Activated T-helper 17 cell treated with anti-CD3 and anti-CD28 coated beads, Interleukin-2, amount 50 U/mL, for 72 hours (primary cell): ENCODE data around the gene MATN1. TPM values are rescaled to one million over a fixed set of nuclear protein-coding genes. Genes with fewer than 3 reads are reported as not detected.

ENCODE experiments used
- ATAC-seq: fragments of 150-1000 bp; cut with Tn5 transposase; replicated peaks from 2 replicates; pipeline ENCODE4 v1.10.0; 2021; ENCODE audit warnings: mild to moderate bottlenecking, moderate library complexity
- H3K27ac Mint-ChIP-seq: one replicate; pipeline ENCODE4 v1.8.0; 2022; ENCODE audit warnings: mixed read lengths
- H3K27me3 Mint-ChIP-seq: one replicate; pipeline ENCODE4 v1.8.0; 2022; ENCODE audit warnings: mixed read lengths
- H3K36me3 Mint-ChIP-seq: one replicate; pipeline ENCODE4 v1.8.0; 2022; ENCODE audit warnings: low read depth, mild to moderate bottlenecking, mixed read lengths
- H3K4me1 Mint-ChIP-seq: one replicate; pipeline ENCODE4 v1.8.0; 2022; ENCODE audit warnings: mixed read lengths
- H3K4me3 Mint-ChIP-seq: one replicate; pipeline ENCODE4 v1.8.0; 2022; ENCODE audit warnings: mild to moderate bottlenecking, mixed read lengths
- H3K9me3 Mint-ChIP-seq: one replicate; pipeline ENCODE4 v1.8.0; 2022; ENCODE audit warnings: mixed read lengths
- total RNA-seq, 2 donors: library from RNA; stranded (reverse); gene quantifications; one replicate each; pipeline ENCODE4 v1.2.3, GENCODE V29; 2022

MATN1 gene
- total RNA-seq, 2 donors from 2014 or later = 0.26 to 0.52 TPM

GRCh38 chr1:30761381-30762151, 38.2 kb upstream of the MATN1 start:
- H3K27ac Mint-ChIP-seq = peak overlapping the region; percentile 67
- ATAC-seq = no peak
- no peaks in the 10 kb centered on the region for H3K27me3 Mint-ChIP-seq
- peaks cover 37% of the 10 kb centered on the region for H3K4me1 Mint-ChIP-seq
- no peaks in the 10 kb centered on the region for H3K9me3 Mint-ChIP-seq
- H3K36me3 Mint-ChIP-seq = peaks cover 11% of the 10 kb centered on the region
- H3K4me3 Mint-ChIP-seq = peak overlapping the region; percentile 85

- Mint-ChIP-seq H3K9me3 (no peaks in the 10 kb centered on the region), H3K36me3 (peaks cover 18% of the 10 kb centered on the region), H3K27me3 (no peaks in the 10 kb centered on the region), H3K4me1 (peaks cover 30% of the 10 kb centered on the region), H3K4me3 (peak overlapping the region; percentile 85), H3K27ac (peak overlapping the region; percentile 67)
- no peak for ATAC-seq
Measured at GRCh38 chr1:30760596-30761324, 37.4 kb upstream of the MATN1 start.

- H3K9me3 Mint-ChIP-seq = no peaks in the 10 kb centered on the region
- peak; percentile 13 for ATAC-seq
- H3K27ac Mint-ChIP-seq = peak overlapping the region; percentile 98
- H3K4me3 Mint-ChIP-seq = peak overlapping the region; percentile 85
- H3K27me3 Mint-ChIP-seq = no peaks in the 10 kb centered on the region
- peaks cover 28% of the 10 kb centered on the region for H3K36me3 Mint-ChIP-seq
- H3K4me1 Mint-ChIP-seq = peaks cover 39% of the 10 kb centered on the region
Measured at GRCh38 chr1:30759718-30760281, 36.4 kb upstream of the MATN1 start.

GRCh38 chr1:30758785-30759380, 35.5 kb upstream of the MATN1 start:
- Mint-ChIP-seq H3K9me3 (no peaks in the 10 kb centered on the region), H3K4me1 (peaks cover 44% of the 10 kb centered on the region), H3K27me3 (no peaks in the 10 kb centered on the region), H3K4me3 (peak overlapping the region; percentile 85), H3K27ac (peak overlapping the region; percentile 98), H3K36me3 (peaks cover 37% of the 10 kb centered on the region)
- peak; percentile 23 for ATAC-seq

- Mint-ChIP-seq H3K4me1 (peaks cover 51% of the 10 kb centered on the region), H3K27ac (peak overlapping the region; percentile 98), H3K4me3 (peak overlapping the region; percentile 85), H3K9me3 (no peaks in the 10 kb centered on the region), H3K36me3 (peaks cover 44% of the 10 kb centered on the region), H3K27me3 (no peaks in the 10 kb centered on the region)
- no peak for ATAC-seq
Measured at GRCh38 chr1:30758121-30758688, 34.8 kb upstream of the MATN1 start.

- Mint-ChIP-seq H3K4me3 (peak within 1 kb of the TSS; percentile 85), H3K4me1 (peaks cover 52% of the 10 kb centered on the region), H3K9me3 (no peaks in the 10 kb centered on the region), H3K27me3 (no peaks in the 10 kb centered on the region), H3K27ac (peak within 1 kb of the TSS; percentile 98), H3K36me3 (peaks cover 51% of the 10 kb centered on the region)
- ATAC-seq = peak; percentile 55
Measured at GRCh38 chr1:30757352-30758120, 34.2 kb upstream of the MATN1 start, which contains the start of gene LAPTM5. Gene LAPTM5, minus strand, starts transcription at chr1:30757774. Its CDS starts 29 bp downstream, at chr1:30757745.

GRCh38 chr1:30756545-30757351, 33.4 kb upstream of the MATN1 start:
- Mint-ChIP-seq H3K9me3 (no peaks in the 10 kb centered on the region), H3K27me3 (no peaks in the 10 kb centered on the region), H3K27ac (peak overlapping the region; percentile 98), H3K4me3 (peak overlapping the region; percentile 85), H3K36me3 (peaks cover 59% of the 10 kb centered on the region), H3K4me1 (peaks cover 52% of the 10 kb centered on the region)
- peak; percentile 70 for ATAC-seq

GRCh38 chr1:30756206-30756544, 32.8 kb upstream of the MATN1 start:
- Mint-ChIP-seq H3K27ac (peak overlapping the region; percentile 98), H3K36me3 (peaks cover 64% of the 10 kb centered on the region)

GRCh38 chr1:30755746-30756145, 32.4 kb upstream of the MATN1 start:
- peak overlapping the region; percentile 85 for H3K4me3 Mint-ChIP-seq
- H3K36me3 Mint-ChIP-seq = peaks cover 67% of the 10 kb centered on the region
- H3K27ac Mint-ChIP-seq = peak overlapping the region; percentile 50

More at GRCh38 chr1:30756206-30756544, 32.8 kb upstream of the MATN1 start:
- peaks cover 49% of the 10 kb centered on the region for H3K4me1 Mint-ChIP-seq
- H3K4me3 Mint-ChIP-seq = peak overlapping the region; percentile 85
- no peaks in the 10 kb centered on the region for H3K27me3 Mint-ChIP-seq
- ATAC-seq = no peak
- no peaks in the 10 kb centered on the region for H3K9me3 Mint-ChIP-seq

GRCh38 chr1:30755334-30755733, 31.9 kb upstream of the MATN1 start:
- H3K9me3 Mint-ChIP-seq = no peaks in the 10 kb centered on the region
- H3K27ac Mint-ChIP-seq = peak overlapping the region; percentile 50
- H3K4me1 Mint-ChIP-seq = peaks cover 44% of the 10 kb centered on the region
- no peaks in the 10 kb centered on the region for H3K27me3 Mint-ChIP-seq
- H3K36me3 Mint-ChIP-seq = peaks cover 69% of the 10 kb centered on the region
- no peak for ATAC-seq
- peak overlapping the region; percentile 85 for H3K4me3 Mint-ChIP-seq

More at GRCh38 chr1:30755746-30756145, 32.4 kb upstream of the MATN1 start:
- no peaks in the 10 kb centered on the region for H3K9me3 Mint-ChIP-seq
- no peaks in the 10 kb centered on the region for H3K27me3 Mint-ChIP-seq
- ATAC-seq = no peak
- H3K4me1 Mint-ChIP-seq = peaks cover 45% of the 10 kb centered on the region

- Mint-ChIP-seq H3K36me3 (peaks cover 75% of the 10 kb centered on the region), H3K4me1 (peaks cover 45% of the 10 kb centered on the region), H3K27me3 (no peaks in the 10 kb centered on the region)
Measured at GRCh38 chr1:30754684-30755171, 31.3 kb upstream of the MATN1 start.

GRCh38 chr1:30753660-30754123, 30.3 kb upstream of the MATN1 start:
- no peaks in the 10 kb centered on the region for H3K27me3 Mint-ChIP-seq
- H3K27ac Mint-ChIP-seq = peak overlapping the region; percentile 50
- no peak for ATAC-seq
- peaks cover 45% of the 10 kb centered on the region for H3K4me1 Mint-ChIP-seq
- H3K4me3 Mint-ChIP-seq = peak overlapping the region; percentile 85
- H3K36me3 Mint-ChIP-seq = peaks cover 86% of the 10 kb centered on the region
- H3K9me3 Mint-ChIP-seq = no peaks in the 10 kb centered on the region

More at GRCh38 chr1:30754684-30755171, 31.3 kb upstream of the MATN1 start:
- ATAC-seq = peak; percentile 53
- H3K4me3 Mint-ChIP-seq = peak overlapping the region; percentile 85
- no peaks in the 10 kb centered on the region for H3K9me3 Mint-ChIP-seq
- H3K27ac Mint-ChIP-seq = peak overlapping the region; percentile 50
